NCI-H2107 (cell line): ENCODE results near the gene C9orf40.

Experiments
- DNase-seq: peaks from one replicate; lab custom pipeline; 2025; lab: John Stamatoyannopoulos, UW

Gene C9orf40, protein sequence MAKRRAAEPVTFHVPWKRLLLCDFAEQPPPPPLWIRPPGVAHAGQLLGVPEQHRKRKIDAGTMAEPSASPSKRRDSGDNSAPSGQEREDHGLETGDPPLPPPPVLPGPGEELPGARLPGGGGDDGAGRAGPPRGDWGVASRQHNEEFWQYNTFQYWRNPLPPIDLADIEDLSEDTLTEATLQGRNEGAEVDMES

DNA sequence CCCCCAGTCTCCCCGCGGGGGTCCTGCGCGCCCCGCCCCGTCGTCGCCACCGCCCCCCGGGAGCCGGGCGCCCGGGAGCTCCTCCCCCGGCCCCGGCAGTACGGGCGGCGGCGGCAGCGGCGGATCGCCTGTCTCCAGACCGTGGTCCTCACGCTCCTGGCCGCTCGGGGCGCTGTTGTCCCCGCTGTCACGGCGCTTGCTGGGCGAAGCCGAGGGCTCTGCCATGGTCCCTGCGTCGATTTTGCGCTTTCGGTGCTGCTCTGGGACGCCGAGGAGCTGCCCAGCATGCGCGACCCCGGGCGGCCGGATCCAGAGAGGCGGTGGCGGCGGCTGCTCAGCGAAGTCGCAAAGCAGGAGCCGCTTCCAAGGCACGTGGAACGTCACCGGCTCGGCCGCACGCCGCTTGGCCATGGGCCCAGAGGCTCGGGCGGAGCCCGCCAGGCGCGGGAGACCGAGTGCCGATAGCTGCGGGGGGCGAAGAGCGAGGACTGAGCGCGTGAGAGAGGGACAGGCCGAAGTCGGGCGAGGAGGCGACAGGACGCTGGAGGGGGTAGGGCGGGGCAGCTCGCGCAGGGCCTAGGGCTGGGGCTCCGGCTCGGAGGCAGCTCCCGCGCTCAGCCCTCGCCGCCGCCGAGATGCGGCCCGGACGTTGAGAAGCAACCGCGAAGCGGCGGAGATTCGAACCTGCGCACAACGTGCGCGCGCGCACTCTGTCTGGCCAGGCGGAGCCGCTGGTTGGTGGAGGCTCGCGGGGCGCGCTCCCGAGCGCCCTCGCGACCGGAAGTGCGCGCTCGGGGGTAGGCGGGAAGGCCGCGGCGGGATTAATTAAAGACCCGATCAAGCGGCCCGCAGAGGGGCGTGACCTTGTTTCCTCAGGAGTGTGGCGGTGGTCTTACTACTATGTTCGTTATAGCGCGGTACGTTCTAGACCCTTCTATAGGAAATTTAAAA is at the start of gene C9orf40:
Gene C9orf40, minus strand, starts transcription at position 712 of the 951 bp plus-strand sequence. Its CDS starts 301 bp downstream, at position 411.
- peak; percentile 75 for DNase-seq

DNA sequence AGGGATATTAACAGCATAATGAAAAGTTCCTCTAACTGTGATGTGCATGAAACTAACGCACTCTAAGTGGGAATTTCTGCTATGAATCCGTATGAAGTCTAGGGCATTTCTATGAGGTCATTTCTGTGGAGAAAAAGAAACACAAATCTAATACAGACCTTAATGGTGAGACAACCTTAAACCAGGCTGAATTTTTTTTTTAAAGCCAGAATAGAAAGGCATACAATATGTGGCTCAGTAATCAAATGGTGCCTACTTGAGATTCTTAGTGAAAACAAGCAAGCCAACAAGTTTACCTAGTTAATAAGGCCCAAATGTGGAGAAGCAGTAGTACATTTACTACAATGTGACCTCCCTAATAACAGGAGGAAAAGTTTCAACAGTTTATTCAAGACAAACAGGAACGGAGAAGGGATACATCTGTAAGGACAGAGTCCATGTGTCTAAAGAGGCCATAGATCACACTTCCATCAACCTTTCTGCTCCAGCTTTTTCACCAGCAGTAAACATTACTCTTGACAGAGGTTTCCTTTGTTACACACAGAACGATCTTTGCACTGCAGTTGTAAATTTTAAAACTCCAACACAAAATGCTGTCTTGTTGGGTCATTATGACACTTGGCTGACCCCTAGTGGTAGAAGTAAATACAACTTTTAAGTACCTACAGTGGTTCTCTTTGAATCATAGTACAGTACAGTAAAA is 49.2 kb upstream of the C9orf40 start:
- DNase-seq: peak; percentile 18

DNA sequence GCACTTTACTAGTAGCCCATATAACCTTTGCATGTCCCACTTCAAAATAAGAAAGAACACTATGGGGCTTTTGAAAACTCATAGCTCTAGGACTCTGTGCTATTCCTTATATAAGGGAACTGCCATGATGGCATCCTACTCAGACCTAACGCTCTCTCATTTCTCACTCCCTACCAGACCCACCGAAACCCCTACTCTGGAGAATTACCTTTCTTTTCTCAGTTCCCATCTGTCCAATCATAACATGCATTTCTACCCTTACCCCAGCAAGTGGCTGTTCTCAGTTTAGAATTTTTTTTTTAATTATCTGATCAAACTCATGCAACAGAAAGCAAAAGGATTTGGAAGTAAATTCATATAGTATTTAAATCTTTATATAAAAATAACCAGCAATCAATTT is 48.1 kb upstream of the C9orf40 start:
- DNase-seq: no peak

DNA sequence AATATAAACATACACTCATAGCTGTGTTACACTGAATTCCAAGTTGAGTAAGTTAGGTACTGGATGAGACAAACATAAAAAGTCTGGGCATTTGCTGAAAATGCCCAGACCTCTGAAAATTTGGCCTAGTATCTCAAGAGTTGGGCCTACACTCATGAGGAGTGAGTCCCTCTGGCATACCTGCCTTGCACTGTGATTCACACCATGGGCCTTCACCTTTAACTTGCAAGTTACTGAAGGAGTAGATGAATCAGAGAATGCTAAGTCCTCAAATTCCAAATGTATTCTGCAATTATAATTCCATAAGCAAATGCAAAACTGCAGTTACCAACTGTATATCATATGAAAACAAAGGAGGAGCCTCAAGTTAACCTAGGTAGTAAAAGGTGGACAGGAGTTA is 32.3 kb upstream of the C9orf40 start:
- no peak for DNase-seq

DNA sequence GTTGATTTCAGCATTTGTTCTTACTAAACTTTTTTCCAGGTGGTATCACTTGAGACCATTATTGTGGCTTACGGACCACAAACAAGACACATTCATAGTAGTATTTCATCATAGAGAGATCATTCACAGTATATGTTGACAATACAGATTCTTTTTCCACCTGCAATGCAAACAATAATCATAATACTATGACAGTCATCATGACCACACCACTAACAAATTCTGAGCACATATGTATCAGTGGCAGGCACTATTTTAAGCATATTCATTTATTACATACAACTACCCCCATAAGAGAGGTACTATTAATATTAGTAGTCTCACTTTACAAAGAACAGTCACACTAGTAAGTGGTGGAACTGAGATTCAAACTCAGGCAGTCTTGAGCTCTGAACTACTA is 31.0 kb upstream of the C9orf40 start:
- no peak for DNase-seq

DNA sequence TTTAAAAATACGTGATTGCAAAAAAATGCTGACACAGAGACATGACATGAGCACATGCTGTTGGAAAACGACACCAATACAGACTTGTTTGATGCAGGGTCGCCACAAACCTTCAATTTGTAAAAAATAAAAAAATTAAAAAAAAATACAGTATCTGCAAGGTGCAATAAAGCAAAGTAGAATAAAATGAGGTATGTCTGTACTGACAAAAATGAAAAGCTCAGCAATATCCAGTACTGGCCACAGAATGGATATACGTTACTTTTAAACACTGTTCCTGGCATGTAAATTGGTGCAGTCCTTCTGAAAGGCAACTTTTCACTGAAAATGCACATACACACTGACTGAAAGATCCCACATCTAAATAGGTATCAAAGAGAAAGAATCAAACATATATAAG is 27.1 kb upstream of the C9orf40 start:
- DNase-seq: no peak

DNA sequence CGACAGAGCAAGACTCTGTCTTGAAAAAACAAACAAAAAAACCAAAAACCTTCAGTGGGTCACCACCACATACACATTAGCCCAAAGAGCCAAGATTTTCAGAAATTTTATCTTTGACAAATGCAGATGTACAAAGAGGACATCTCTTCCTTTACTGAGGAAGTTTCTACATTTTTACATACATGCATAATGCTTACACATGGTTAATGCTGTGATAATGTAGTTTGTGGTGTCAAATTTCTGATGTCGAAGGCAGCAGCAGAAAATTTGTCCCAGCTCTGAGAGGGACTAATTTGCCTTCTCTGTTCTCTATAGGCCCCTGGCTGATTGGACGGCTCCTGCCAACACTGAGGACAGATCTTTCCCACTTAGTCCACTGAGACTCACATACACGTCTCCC is 24.6 kb upstream of the C9orf40 start:
- no peak for DNase-seq

DNA sequence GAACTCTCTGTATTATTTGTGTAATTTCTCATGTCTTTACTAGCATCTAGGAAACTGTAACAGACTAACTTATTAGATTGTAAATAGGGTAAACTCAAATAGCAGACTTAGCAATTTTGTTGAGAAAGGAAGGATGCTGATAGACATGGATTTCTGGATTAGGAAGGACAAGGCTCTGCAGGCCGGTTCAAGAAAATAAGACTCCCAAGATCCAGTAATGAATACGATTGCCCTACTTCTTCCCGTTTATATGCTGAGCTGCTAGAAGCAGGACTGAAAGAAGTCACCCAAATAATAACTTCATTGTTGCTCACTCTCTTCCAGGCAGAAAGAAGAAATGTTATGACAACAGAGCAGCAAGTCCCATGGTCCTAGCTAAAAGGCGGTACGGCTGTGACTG is 22.8 kb upstream of the C9orf40 start:
- DNase-seq: no peak

DNA sequence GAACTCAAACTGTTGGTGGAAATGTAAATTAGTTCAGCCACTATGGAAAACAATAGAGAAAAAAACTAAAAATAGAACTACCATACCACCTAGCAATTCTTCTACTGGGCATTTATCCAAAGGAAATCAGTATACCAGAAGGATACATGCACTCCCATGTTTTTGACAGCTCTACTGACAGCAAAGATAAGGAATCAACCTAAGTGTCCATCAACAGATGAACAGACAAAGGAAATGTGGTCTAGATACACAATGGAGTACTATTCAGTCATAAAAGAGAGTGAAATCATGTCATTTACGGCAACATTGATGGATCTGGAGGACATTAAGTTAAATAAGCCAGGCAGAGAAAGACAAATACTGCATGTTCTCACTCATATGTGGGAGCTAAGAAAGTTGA is 21.8 kb upstream of the C9orf40 start:
- DNase-seq: no peak

DNA sequence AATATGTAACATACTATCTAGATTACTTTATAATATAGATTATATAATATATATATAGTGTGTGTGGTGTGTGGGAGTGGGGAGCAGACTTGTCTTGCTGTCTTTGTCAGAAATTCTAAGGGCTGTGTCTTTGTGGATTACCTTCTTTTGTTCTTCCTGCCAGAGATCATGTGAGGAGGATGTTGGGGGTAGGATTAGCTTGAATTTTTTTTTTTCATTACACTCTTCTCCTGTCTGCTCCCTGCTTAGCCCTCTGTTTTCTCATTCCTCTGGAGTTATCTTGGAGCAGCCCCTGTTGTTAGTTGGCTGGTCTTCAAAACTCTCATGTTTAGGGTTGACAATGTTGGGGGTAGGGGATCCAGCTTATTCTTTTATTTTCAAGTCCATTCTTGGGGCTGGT is 21.0 kb upstream of the C9orf40 start:
- no peak for DNase-seq

DNA sequence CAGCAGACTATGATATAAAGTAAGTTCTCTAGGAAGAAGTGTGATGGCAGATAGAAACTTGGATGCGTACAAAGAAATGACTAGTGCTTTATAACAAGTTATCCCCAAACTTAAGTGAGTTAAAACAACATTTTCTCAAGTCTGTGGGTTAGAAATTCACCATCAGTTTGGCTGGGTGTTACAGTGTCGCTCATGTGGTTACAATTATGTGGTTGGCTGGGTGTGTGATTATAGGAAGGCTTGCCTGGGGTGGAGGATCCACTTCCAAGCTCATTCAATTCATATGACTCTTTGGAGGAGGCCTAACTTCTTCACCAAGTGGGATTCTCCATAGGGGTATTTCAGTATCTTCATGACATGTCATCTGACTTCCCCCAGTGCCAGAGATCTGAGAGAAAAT is 10.3 kb upstream of the C9orf40 start:
- DNase-seq: no peak

DNA sequence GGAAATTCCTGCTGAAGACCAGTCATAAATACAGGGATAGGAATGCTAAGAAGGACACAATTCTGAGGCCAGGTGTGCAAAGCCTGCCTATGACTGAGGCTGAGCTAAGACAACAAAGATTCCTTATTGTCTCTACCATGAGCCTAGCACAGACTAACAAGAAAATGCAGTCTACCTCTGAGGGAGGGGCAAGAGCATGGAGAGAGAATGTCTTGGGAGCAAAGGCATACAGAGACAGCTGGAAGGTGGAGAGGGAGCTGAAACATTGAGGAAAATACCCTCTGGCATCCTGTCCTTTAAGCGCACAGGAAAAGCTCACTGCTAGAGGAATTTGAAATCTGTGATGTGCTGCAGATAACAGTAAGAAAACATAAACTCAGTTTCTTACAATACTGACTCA is 8.8 kb upstream of the C9orf40 start:
- no peak for DNase-seq

DNA sequence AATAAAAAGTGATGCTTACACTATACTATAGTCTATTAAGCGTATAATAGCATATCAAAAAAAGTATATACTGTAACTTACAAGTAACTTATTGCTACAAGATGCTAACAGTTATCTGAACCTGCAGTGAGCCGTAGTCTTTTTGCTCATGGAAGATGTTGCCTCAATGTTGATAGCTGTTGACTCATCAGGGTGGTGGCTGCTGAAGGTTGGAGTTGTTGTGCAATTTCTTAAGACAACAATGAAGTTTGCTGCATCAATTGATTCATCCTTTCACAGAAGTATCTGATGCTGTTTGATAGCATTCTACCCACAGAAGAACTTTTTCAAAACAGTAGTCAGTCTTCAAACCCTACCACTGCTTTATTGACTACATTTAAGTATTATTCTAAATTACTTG is 7.8 kb upstream of the C9orf40 start:
- DNase-seq: no peak

DNA sequence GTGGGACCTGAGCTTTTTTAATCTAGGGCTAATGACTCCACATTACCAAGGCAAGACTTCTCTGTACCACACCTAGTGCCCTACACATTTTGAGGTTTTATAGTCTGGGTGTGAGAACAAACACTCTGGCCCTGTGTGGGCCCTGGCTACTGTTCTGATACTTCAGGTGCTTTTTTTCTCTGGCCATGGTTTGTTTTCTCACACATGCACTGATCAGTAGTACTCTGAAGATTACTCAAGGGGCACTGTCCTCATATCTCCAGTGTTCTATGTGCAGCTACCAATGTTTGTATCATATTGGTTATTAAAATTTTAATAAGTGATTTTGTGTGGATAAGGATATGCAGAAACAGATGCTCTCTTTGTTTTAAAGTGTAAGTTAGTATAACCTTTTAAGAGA is 5.9 kb upstream of the C9orf40 start:
- no peak for DNase-seq

DNA sequence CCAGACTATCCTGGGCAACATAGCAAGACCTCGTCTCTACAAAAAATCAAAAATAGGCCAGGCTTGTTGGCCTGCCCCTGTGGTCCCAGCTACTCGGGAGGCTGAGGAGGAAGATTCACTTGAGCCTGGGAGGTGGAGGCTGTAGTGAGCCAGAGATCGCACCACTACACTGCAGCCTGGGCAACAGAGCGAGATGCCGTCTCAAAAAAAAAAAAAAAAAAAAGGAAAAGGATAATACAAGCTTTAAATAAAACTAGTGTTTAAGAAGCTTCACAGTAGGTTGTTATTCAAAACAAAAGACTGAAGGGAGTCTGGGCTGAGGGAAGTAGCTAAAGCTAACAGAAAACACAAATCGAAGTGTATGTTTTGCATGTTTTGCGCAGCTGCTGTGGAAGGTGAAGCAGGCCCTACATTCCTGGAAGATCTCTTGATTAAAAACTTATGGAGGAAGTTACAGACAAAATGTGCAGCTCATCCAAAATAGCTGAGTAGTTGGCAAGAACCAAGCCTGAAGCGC is 581 bp upstream of the C9orf40 start:
- no peak for DNase-seq

DNA sequence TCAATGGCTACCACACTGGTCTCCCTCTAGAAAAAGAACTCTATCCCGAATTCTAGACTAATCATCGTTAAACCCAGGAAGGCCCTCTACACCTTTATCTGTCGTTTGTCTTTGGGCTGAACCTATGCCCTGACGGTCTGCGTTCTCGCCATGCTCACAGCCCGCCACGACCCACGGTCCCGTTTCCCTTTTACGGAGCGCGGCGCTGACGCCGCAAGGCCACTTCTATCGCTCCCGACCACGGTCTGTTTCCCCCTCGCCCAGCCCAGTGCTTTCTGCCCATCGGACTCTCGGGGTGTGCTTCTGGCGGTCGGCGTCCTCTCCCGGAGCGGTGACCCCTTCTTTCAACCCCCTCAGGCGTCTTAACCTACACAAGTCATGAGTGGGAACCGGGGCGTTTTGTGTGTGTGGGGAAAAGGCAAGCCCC is 974 bp downstream of the C9orf40 start:
- no peak for DNase-seq

DNA sequence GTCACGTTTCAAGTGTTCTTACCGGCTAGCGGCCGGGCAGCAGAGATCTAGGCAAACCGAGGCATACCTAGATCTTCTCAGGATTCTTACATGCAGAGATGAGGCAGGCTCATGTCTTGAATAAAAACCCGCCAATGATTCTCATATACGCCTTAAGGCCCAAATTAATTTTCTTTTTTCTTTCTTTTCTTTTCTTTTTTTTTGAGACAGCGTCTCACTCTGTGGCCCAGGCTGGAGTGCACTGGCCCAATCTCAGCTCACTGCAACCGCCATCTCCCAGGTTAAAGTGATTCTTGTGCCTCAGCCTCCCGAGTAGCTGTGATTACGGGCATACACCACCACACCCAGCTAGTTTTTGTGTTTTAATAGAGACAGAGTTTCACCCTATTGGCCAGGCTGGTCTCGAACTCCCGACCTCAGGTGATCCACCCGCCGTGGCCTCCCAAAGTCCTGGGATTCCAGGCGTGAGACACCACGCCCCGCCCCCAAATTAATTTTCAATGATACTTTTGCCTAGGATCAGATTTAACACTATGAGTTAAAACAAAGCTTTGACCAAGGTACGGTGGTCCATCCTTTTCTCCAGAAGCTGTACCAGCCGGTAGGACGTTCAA is 1.5 kb downstream of the C9orf40 start:
- DNase-seq: no peak

DNA sequence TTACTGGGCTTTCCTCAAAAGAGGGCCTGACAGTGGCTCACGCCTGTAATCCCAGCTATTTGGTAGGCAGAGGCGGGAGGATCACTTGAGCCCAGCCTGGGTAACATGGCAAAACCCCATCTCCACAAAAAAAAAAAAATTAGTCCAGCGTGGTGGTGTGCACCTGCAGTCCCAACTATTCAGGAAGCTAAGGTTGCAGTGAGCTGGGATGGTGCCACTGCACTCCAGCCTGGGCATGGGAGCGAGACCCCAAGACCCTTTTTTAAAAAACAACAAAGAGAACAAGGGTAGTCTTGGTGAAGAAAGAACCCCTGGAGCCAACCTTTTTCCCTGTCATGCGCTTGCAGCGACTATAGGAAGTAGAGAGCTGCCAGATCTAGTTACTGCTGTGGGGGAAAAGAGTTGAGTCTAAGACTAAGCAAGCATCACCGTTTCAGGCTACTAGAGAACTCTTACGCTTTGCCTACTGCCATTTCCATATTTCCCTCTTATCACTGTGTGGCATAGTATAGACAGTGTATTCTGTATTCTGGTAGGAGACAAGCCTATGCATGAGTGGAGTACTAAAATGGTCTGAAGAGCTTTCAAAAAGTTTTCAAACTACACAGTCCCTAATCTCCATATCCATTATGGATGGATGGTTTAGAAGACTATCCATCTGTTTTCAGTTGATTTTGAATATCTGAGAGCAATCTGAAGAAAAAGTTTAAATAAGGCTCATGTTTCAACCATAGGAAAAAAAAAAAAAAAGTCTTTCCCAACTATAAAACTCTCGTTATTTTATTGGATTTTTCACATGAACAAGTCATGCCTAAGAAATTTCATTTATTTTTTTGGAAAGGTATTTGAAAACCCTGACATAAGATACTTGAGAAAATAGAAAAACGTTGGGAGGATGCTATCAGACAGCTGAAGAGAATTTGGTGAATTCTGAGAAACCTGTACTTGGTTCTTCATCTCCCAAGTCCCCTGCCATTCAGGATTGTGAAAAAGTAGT is 2.6 kb downstream of the C9orf40 start:
- DNase-seq: no peak

DNA sequence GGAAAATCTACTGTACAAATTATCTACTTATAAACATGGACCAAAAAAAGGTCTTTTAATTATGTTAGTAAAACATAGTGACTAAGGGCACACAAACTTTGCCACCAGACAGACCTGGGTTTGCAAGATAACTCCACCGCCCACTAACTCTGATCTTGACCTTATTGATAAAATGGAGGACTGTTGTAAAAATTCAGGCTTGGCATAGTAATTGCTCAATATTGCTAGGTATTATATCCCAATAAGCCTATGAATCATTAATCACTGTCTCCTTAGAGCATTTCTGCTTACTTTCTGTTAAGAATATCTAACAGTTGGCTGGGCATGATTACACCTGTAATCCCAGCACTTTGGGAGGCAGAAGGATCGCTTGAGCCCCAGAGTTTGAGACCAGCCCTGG is 3.8 kb downstream of the C9orf40 start:
- no peak for DNase-seq

DNA sequence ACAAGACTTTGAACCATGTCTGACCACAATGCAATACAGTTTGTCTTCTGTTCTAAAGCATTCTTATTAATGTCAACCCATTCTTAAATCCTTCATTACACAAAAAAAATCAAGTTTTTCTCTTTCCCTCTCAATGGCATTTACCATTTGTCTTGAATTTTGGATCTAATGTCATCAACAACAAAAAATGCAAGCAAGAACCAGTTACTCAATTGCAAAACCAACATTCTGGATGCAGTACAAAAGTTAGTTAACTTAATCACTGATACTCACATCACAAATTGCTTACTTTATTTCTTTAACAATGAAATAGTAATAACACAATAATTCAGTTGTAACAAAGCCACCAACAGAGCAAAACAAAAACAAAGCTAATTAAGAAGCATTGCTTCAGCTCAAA is 6.0 kb downstream of the C9orf40 start:
- DNase-seq: no peak

DNA sequence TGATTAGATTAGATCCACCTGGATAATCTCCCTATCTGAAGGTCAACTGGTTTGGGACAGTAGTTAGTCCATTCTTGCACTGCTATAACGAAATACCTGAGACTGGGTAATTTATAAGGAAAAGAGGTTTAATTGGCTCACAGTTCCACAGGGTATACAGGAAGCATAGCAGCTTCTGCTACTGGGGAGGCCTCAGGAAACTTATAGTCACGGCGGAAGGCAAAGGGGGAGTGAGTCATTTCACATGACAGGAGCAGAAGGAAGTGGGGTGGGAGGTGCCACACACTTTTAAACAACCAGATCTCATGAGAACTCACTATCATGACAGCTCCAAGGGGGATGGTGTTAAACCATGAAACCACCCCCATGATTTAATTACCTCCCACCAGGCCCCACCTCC is 9.9 kb downstream of the C9orf40 start:
- no peak for DNase-seq
